Liver (tissue), 3 donors: Measurements from ENCODE around the gene HOXD13.

Source experiments
- CTCF ChIP-seq: fragments of 150-350 bp; IDR thresholded peaks from 2 replicates; pipeline ENCODE4 v1.5.1; 2017; ENCODE audit warnings: improper control_type of control experiment, low read depth, low read length; ENCODE audit not compliant: missing input control
- HNF4A ChIP-seq, 2 donors: conservative IDR thresholded peaks; 2 replicates each; pipeline ENCODE4 v1.6.1; 2016; ENCODE audit warnings: antibody characterized with exemption in 2 of 2, mild to moderate bottlenecking in 2 of 2
- JUND ChIP-seq, 2 donors: IDR thresholded peaks; 2 replicates each; pipeline ENCODE4 v1.6.1; 2016; ENCODE audit warnings: antibody characterized with exemption in 2 of 2
- MAX ChIP-seq: IDR thresholded peaks from 2 replicates; pipeline ENCODE4 v1.6.1; 2016; ENCODE audit warnings: antibody characterized with exemption
- SP1 ChIP-seq: IDR thresholded peaks from 2 replicates; pipeline ENCODE4 v1.6.1; 2018; ENCODE audit warnings: antibody characterized with exemption, mild to moderate bottlenecking
- TAF1 ChIP-seq: conservative IDR thresholded peaks from 2 replicates; pipeline ENCODE4 v1.6.1; 2016; ENCODE audit warnings: antibody characterized with exemption, mild to moderate bottlenecking
- ZBTB33 ChIP-seq: IDR thresholded peaks from 2 replicates; pipeline ENCODE4 v1.6.1; 2016; ENCODE audit warnings: antibody characterized with exemption
- donor health status: healthy.
- donor health status: healthy.

- no peak for TF ChIP-seq CTCF
- no peak for TF ChIP-seq HNF4A (conservative IDR thresholded peaks at IDR 0.05)
- TF ChIP-seq TAF1, result no peak
- TF ChIP-seq MAX, result no peak
- TF ChIP-seq SP1, result no peak
- TF ChIP-seq ZBTB33, result no peak
- TF ChIP-seq JUND (IDR thresholded peaks at IDR 0.05), result no peak
Observed at GRCh38 chr2:176112375-176113302, 20.1 kb downstream of the HOXD13 start.
